ENCODE results near the gene ADGRV1.
"Not testable (repeated sequence)": the region's sequence is repeated elsewhere in the genome, so short reads cannot be mapped to it uniquely, and the experiment has no call there.

The ADGRV1 gene

GRCh38 chr5:90955001-90955635 lies 396.5 kb downstream of the ADGRV1 start:
- no peak for DNase-seq

DNA sequence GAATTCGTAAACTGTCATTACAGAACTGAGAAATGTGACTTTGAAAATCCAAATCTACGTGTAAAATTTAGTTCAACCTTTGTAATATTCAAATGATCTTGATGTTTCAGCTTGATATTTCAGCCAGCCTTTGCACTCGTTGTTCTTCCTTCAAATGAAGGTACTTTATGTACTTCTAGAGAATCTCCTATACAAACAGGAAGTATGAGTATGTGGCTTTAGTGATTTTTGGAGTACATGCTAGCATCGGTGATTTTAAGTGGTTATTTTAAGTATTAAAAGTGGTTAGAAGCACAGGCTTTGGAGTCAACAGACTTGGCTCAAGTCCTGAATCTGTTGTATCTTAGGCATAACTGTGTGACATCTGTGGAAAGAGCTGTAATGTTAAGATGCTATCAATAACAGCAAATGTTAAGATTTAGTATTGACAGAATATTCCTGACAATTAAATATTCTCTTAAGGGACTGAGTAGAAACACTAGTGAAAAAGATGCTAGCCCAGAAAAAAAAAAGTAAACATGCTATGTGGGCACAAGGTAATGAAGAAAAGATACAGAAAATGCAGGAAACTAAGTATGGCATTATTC lies 398.0 kb downstream of the ADGRV1 start:
- no peak for DNase-seq

- DNase-seq: no peak
Measured at GRCh38 chr5:90957906-90958305, 399.3 kb downstream of the ADGRV1 start.

GRCh38 chr5:90959262-90959661 lies 400.7 kb downstream of the ADGRV1 start:
- DNase-seq: no peak

GRCh38 chr5:90962481-90962880 lies 403.9 kb downstream of the ADGRV1 start:
- DNase-seq: no peak

DNA sequence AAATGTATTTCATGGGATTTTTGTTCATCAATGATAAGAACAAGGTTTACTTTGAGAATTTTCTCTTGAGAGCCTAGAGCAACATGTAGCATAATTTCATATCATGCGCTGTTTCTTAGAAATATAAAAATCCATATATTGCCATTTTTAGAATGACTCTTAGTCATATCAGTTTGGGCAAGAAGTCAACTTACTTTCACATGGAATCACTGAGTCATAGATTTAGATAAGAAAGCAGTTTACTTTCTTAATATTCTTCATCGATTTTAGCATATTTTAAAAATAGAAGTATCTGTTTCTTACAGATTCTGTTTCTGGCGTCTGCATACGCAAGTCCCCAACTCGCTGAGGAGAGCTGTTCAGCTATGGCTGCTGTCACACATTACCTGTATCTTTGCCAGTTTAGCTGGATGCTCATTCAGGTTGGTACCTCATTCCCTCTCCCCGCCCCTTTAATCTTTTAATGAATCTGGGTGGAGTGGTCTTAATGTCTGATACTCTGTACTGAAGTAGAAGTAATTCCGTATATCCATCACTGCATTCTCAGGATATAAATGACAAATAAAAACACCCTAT lies 406.6 kb downstream of the ADGRV1 start:
- DNase-seq: no peak

GRCh38 chr5:90967443-90967842 lies 408.8 kb downstream of the ADGRV1 start:
- no peak for DNase-seq

GRCh38 chr5:90967851-90968250 lies 409.3 kb downstream of the ADGRV1 start:
- no peak for DNase-seq

- DNase-seq: no peak
Measured at GRCh38 chr5:90968319-90968718, 409.7 kb downstream of the ADGRV1 start.

DNA sequence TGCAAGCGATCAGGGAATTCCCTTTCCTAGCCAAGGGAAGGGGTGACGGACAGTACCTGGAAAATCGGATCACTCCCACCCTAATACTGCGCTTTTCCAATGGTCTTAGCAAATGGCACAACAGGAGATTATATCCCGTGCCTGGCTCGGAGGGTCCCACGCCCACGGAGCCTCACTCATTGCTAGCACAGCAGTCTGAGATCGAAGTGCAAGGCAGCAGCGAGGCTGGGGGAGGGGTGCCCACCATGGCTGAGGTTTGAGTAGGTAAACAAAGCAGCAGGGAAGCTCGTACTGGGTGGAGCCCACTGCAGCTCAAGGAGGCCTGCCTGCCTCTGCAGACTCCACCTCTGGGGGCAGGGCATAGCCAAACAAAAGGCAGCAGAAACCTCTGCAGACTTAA lies 411.3 kb downstream of the ADGRV1 start:
- not testable (repeated sequence) for DNase-seq

GRCh38 chr5:90981177-90981576 lies 422.6 kb downstream of the ADGRV1 start:
- DNase-seq: no peak

- DNase-seq: no peak
Measured at GRCh38 chr5:90981821-90982220, 423.2 kb downstream of the ADGRV1 start.

DNA sequence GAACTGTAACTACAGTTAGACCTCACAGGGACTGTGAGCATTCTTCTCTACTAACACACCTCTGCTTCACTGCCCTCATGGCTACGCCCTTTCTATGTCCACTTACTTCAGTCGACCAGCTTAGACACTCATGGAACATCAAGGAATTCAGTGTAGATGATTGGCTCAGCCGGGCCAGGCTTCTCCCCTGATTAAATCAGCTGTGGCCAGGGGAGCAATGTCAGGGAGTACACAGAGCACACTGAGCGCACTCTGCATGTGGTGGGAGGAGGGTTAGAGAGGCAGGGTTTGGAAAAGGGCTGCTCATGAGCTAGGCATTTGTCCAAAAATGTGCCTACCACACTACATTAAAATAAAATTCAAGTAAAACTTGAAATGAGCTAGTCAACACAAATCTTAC lies 424.0 kb downstream of the ADGRV1 start:
- no peak for DNase-seq

DNA sequence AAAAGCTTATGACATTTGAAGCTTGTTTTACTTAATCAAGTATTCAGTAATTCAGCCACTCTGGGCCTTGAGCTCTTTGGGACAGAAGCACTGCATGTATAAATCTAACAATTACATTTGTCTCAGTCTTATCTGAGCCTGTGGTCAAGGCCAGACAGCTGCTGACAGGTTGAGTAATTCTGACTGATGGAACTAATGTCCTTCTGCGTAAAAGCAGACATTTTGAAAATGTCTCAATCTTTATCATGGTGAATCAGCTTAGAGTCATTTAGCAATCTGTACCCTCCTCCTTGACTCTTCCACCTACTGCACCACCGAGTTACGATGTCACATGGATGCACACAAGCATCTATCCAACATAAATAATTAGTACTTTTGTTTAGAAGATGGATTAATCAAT lies 424.6 kb downstream of the ADGRV1 start:
- no peak for DNase-seq

DNA sequence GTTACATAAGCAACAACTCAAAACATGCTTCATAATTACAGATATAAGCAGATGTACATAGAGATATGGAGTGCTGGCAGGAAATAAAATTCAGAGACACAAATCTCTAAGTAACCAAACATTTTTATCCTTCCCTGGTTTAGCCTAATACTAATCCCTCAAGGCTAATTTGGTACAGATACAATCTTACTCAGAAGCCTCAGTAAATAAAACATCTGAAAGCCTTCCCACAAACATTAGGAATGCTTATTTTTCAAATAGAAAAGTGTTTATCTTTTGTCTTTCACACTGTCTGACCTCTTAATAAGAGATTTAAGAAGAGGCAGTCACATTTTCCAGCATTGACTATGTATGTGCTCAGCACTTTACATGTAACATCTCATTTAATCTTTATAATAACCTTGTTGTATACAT lies 425.1 kb downstream of the ADGRV1 start:
- no peak for DNase-seq

DNA sequence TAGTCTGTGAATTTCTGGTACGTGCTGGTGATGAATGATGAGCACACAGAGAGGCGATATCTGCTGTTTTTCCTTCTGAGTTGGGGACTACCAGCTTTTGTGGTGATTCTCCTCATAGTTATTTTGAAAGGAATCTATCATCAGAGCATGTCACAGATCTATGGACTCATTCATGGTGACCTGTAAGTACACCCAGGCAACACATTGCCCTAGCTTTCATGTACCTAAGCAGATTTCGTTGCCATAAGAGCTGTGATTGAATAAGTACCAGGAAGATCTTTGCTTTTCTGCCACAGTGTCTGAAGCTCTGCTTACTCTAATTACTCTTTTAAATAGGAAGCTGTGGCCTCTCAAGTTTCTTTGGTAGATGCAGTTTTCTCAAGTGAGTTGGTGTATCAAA lies 426.7 kb downstream of the ADGRV1 start:
- DNase-seq: no peak

DNA sequence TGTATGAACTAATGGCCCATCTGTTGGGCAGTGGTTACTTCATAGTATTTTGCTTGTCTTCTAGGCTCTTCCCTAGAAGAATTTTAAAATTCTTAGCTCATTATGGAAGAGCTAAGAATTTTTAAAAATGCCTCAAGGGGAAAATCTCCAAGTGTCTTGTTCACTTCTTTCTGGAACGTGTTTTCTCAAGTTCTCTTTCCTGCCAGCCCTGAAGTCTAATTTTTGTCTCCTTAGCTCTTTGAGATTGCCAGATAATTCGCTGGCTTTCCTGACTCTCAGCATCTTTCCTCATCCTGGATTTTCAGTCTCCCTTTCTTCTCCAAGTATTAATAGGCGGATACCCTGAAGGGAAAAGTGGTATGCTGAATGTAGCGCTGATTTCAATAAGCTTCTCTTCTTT lies 429.1 kb downstream of the ADGRV1 start:
- DNase-seq: no peak

- no peak for DNase-seq
Measured at GRCh38 chr5:90991201-90991600, 432.6 kb downstream of the ADGRV1 start.

DNA sequence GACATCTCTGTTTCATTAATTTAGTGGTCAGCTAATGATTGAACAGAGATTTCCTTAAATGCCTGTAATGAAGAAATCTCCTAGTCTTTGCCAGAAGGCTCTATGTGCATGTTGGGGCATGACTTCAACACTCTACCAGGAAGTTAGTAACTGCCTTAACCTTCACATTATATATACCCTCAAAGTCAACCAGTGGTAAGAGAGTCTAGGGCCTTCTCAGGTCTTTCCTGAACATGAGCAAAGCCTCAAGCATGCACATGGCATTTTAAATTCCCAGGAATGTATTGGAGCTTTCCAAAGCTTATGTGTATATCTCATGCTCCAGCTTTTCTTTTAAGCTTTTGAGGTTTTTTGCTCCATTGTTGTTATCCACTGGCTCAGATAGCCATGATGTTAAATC lies 436.2 kb downstream of the ADGRV1 start:
- DNase-seq: no peak

DNA sequence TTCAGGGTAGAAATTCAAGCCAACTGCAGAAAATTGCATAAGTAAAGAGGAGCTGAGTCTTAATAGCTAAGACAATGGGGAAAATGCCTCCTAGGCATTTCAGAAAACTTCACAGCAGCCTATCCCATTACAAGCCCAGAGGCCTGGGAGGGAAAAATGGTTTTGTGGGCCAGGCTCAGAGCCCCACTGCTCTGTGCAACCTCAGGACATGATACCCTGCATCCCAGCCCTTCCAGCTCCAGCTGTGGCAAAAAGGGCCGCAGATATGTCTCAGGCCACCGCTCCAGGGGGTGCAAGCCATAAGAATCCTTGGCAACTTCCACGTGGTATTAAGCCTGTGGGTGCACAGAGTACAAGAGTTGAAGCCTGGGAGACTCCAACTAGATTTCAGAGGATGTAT lies 437.5 kb downstream of the ADGRV1 start:
- no peak for DNase-seq

DNA sequence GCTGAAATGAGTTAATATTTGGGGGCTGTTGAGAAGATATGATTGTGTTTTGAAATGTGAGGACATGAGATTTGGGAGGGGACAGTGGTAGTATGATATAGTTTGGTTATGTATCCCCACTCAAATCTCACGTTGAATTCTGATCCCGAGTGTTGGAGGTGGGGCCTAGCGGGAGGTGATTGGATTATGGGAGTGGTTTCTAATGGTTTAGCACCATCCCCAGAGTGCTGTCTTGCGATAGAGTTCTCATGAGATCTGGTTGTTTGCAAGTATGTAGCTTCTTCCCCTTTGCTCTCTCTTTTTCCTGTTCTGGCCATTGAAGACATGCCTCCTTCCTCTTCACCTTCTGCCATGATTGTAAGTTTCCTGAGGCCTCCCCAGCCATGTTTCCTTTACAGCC lies 438.5 kb downstream of the ADGRV1 start:
- no peak for DNase-seq

DNA sequence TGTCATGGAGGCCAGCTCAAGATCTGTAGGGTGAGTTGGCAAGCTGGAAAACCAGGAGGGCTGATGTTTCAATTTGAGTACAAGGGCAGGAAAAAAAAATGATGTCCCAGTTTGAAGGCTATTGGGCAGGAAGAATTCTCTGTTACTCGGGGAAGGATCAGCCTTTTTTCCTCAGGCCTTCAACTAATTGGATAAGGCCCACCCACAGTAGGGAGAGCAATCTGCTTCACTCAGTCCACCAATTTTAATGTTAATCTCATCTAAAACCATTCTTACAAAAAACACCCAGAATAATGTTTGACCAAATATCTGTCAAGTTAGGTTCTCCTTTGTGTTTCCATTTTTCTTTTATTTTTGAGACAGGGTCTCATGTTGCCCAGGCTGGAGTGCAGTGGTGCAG lies 442.1 kb downstream of the ADGRV1 start:
- DNase-seq: no peak

DNA sequence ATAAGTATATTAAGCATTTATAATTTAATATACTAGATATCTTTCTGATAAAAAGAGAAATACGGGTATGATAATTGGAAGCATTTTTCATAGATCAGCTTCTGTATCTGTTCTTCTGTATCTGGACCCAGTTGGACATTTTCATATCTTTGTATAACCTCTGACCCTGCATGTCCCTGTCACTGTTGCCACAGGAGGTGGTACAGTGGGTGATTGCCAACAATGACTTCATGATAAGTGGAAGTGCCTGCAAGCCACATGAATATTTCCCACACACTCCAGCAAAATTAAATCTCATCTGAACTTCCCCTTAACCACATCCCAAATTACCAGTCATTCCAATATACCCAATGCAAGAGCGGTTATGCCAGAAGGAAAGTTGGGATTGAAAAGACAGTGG lies 448.1 kb downstream of the ADGRV1 start:
- DNase-seq: no peak

DNA sequence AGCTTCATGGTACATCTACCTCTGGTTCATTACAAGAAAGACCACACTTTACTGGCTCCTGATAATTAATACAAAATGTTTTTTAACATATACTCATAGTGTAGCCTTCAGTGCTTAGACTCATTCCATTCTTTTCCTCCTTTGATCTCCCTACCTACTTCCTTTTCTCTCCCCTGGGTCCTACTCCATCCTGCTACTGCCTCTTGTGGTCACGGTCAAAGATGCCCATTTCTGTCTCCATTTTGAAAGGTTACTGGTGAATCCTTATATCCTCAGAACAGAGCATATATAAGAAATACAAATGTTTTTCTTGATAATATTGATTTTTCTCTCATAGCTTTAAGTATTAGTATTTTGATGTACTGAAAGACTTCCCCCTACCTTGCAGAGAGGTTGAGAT lies 448.7 kb downstream of the ADGRV1 start:
- no peak for DNase-seq
